OCI-LY3 (cell line): ENCODE measurements around the gene NPEPL1.

Experiments
- EZH2phosphoT487 ChIP-seq: fragments of 200-600 bp; shearing (Covaris generic); IDR thresholded peaks from 2 replicates; pipeline ENCODE4 v1.6.1; 2018; ENCODE audit warnings: antibody characterized with exemption, mixed run types, low read depth
- TF ChIP-seq, protein P1 (sequence below): fragments of 200-600, 300-600 bp; sonication (generic); IDR thresholded peaks from 2 replicates; pipeline ENCODE4 v1.5.1; 2014; ENCODE audit warnings: antibody characterized with exemption, low read length, low read depth

DNA sequence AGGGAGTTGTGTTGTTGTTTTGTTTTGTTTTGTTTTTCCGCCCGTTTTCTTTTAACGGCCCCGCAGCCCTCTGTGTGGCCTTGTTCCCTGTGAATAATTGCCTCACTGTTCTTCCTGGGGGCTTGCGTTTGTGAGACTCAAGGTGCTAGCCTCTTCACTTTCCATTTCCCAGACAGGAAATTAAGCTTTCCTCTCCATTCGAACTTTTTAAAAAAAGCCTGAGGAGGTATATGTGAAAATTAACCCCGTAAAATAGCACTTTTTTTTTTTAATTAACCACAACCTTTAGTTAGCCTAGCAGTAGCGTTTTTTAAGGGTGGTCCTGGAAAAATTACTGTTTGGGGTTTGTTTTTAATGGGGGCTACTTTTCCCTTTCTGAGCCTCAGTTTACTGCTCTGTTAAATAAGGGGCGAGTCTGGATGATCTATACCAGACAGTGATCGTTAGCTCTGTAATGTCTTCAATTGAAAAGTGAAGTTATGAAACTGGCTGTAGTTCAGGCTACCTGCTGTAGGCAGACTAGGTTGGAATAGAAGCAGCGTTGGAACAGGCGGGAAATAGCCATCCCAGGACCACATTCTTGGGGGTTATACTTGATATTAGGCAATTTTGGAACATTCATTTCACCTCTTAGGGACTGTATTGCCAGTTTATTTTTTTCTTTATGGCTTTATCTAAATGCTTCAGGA is 39.9 kb upstream of the NPEPL1 start:
- TF ChIP-seq, protein P1, sequence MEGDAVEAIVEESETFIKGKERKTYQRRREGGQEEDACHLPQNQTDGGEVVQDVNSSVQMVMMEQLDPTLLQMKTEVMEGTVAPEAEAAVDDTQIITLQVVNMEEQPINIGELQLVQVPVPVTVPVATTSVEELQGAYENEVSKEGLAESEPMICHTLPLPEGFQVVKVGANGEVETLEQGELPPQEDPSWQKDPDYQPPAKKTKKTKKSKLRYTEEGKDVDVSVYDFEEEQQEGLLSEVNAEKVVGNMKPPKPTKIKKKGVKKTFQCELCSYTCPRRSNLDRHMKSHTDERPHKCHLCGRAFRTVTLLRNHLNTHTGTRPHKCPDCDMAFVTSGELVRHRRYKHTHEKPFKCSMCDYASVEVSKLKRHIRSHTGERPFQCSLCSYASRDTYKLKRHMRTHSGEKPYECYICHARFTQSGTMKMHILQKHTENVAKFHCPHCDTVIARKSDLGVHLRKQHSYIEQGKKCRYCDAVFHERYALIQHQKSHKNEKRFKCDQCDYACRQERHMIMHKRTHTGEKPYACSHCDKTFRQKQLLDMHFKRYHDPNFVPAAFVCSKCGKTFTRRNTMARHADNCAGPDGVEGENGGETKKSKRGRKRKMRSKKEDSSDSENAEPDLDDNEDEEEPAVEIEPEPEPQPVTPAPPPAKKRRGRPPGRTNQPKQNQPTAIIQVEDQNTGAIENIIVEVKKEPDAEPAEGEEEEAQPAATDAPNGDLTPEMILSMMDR, result no peak
- TF ChIP-seq EZH2phosphoT487, result no peak
